GM23338 (cell line): Measurements from ENCODE around the gene NEMF.

ENCODE experiments used
- REST ChIP-seq: IDR thresholded peaks from one replicate; pipeline ENCODE4 v1.6.1; 2018; ENCODE audit warnings: antibody characterized with exemption; ENCODE audit not compliant: unreplicated experiment
- TF ChIP-seq, protein P1 (sequence below), 2 experiments: fragments of 200-600 bp in 1 of 2; sonication (generic) in 1 of 2; conservative IDR thresholded peaks; 2 replicates each; pipeline versions ENCODE4 v1.5.1 to v1.6.1; 2016 to 2017; ENCODE audit warnings: antibody characterized with exemption in 2 of 2, low read depth in 2 of 2, mild to moderate bottlenecking in 2 of 2, moderate library complexity in 1 of 2

GRCh38 chr14:49897414-49897813, 44.8 kb upstream of the NEMF start:
- TF ChIP-seq REST: no peak
- TF ChIP-seq, protein P1, sequence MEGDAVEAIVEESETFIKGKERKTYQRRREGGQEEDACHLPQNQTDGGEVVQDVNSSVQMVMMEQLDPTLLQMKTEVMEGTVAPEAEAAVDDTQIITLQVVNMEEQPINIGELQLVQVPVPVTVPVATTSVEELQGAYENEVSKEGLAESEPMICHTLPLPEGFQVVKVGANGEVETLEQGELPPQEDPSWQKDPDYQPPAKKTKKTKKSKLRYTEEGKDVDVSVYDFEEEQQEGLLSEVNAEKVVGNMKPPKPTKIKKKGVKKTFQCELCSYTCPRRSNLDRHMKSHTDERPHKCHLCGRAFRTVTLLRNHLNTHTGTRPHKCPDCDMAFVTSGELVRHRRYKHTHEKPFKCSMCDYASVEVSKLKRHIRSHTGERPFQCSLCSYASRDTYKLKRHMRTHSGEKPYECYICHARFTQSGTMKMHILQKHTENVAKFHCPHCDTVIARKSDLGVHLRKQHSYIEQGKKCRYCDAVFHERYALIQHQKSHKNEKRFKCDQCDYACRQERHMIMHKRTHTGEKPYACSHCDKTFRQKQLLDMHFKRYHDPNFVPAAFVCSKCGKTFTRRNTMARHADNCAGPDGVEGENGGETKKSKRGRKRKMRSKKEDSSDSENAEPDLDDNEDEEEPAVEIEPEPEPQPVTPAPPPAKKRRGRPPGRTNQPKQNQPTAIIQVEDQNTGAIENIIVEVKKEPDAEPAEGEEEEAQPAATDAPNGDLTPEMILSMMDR (conservative IDR thresholded peaks at IDR 0.05; ENCODE audit: low read depth in 2 of 2): no peak
